Measurements from ENCODE around the gene CCDC93. TPM values are rescaled to one million over a fixed set of nuclear protein-coding genes. Genes with fewer than 3 reads are reported as not detected.

The CCDC93 gene
- total RNA-seq, 4 donors from 2014 or later = 41.6 to 450 (median 80.7) TPM

DNA sequence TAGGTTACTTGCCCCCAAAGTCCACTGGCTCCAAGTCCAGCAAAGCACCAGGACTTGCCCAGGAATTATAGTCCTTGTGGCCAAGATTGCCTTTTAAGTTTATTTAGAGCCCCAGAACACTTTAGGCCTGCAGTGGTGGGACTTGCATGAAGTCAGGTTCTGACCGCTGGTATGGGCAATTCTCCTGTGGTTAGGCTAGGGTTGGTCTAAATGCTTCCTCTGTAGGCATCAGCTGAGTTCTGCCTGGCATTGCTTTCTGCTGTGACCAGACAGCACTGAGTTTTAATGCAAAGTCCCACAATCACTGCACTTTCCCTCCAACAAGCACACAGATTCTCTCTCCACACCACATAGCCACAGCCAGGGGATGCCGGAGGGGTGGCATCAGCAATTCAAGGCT, 134.9 kb downstream of the CCDC93 start:
- Histone ChIP-seq H3K4me3 (no peak overlapping the region), H3K27ac (no peak overlapping the region), H3K9me3 (no peaks in the 10 kb centered on the region), H3K36me3 (no peaks in the 10 kb centered on the region), H3K4me1 (no peaks in the 10 kb centered on the region), H3K27me3 (no peaks in the 10 kb centered on the region)
- intact Hi-C loops (cut with DNase I; ENCODE audit: low total_unique reads) (no loop called here), in situ Hi-C loops (cut with MboI; ENCODE audit: low pct_ligation_motif_present in 1 of 4, low pct_unique_long_range_greater_than_20kb in 1 of 4, low sequenced_read_pairs in 3 of 4) (no loop called here)
- DNase-seq = no peak
- 76 to 100% methylated on average over 1 to 2 of the region's 2 CpGs for WGBS, 2 donors (ENCODE audit: low coverage in 1 of 2)
- TF ChIP-seq EP300 (IDR thresholded peaks at IDR 0.05; ENCODE audit: low read depth) (no peak), POLR2AphosphoS5 (IDR thresholded peaks at IDR 0.05) (no peak), CTCF (IDR thresholded peaks at IDR 0.05) (no peak), POLR2A (IDR thresholded peaks at IDR 0.05) (no peak)

DNA sequence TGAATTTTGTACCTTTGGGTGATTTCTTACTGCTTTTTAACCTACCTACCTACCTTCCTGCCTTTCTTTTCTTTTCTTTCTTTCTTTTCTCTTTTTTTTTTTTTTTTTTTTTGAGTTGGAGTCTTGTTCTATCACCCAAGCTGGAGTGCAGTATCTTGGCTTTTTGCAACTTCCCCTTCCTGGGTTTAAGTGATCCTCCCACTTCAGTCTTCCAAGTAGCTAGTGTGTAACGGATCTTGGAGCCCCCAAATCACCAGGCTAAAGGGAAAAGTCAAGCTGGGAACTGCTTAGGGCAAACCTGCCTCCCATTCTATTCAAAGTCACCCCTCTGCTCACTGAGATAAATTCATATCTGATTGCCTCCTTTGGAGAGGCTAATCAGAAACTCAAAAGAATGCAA, 138.1 kb downstream of the CCDC93 start:
- intact Hi-C loops (cut with DNase I; ENCODE audit: low total_unique reads) (no loop called here), in situ Hi-C loops (cut with MboI; ENCODE audit: low pct_ligation_motif_present in 1 of 4, low pct_unique_long_range_greater_than_20kb in 1 of 4, low sequenced_read_pairs in 3 of 4) (no loop called here)
- no peak for DNase-seq
- no peak overlapping the region for H3K27ac ChIP-seq
- no peaks in the 10 kb centered on the region for H3K27me3 ChIP-seq
- 28% methylated on average over 1 of the region's 1 CpG; no CpG with 5 or more reads in 1 of the 2 donors for WGBS, 2 donors (ENCODE audit: low coverage in 1 of 2)
- H3K36me3 ChIP-seq = no peaks in the 10 kb centered on the region
- H3K9me3 ChIP-seq = no peaks in the 10 kb centered on the region
- TF ChIP-seq CTCF (IDR thresholded peaks at IDR 0.05) = no peak
- no peak for TF ChIP-seq POLR2AphosphoS5 (IDR thresholded peaks at IDR 0.05)
- no peak for TF ChIP-seq POLR2A (IDR thresholded peaks at IDR 0.05)
- TF ChIP-seq EP300 (IDR thresholded peaks at IDR 0.05; ENCODE audit: low read depth) = no peak
- no peaks in the 10 kb centered on the region for H3K4me1 ChIP-seq
- no peak overlapping the region for H3K4me3 ChIP-seq

Small RNAs within 50 kb of the gene (small RNA-seq; reads per million reads assigned to genes)
- gene RN7SL111P = 0 reads per million in 4 donors

Other genes with a start within 250 kb of the CCDC93 start
- 100 to 1,000 TPM in 1 of 4 donors, 10 to 100 TPM in 3; 28.4 to 484 (median 43.5) TPM for gene DDX18, start 199.4 kb downstream of the CCDC93 start, total RNA-seq
- 10 to 100 TPM in 2 of 4 donors, 1 to 10 TPM in 1, under 1 TPM in 1; 1.00 to 19.5 (median 12.3) TPM for gene INSIG2, start 74.4 kb upstream of the CCDC93 start, total RNA-seq